Ovary (tissue), 9 donors: ENCODE data around the gene TP73. TPM values are rescaled to one million over a fixed set of nuclear protein-coding genes. Genes with fewer than 3 reads are reported as not detected.

Experiments used
- DNase-seq, 5 donors: peaks; one replicate each; pipeline ENCODE4 v3.0.0-alpha.2; 2019 to 2020
- H3K27ac ChIP-seq, 2 donors: fragments of 200-600 bp; one replicate each; pipeline versions ENCODE4 v1.5.1 to v1.8.0; 2019 to 2022
- H3K27me3 ChIP-seq: fragments of 200-600 bp; one replicate; pipeline ENCODE4 v1.8.0; 2022
- H3K36me3 ChIP-seq: fragments of 200-600 bp; sonication (generic); one replicate; pipeline ENCODE4 v1.5.1; 2019
- H3K4me1 ChIP-seq: one replicate; pipeline ENCODE4 v1.8.1; 2013; ENCODE audit warnings: mild to moderate bottlenecking, moderate library complexity; ENCODE audit not compliant: insufficient read depth
- H3K4me3 ChIP-seq: fragments of 200-600 bp; sonication (generic); one replicate; pipeline ENCODE4 v1.5.1; 2017
- H3K9me3 ChIP-seq, 2 donors: fragments of 200-600 bp in 1 of 2; sonication (generic) in 1 of 2; one replicate each; pipeline versions ENCODE4 v1.5.1 to v1.8.1; 2013 to 2019; ENCODE audit warnings: mild to moderate bottlenecking in 1 of 2, moderate library complexity in 1 of 2
- EP300 ChIP-seq: sonication (generic); formaldehyde crosslinking; IDR thresholded peaks from one replicate; pipeline ENCODE4 v1.6.1; 2017; ENCODE audit warnings: antibody characterized with exemption
- POLR2A ChIP-seq: fragments of 450-650 bp; IDR thresholded peaks from one replicate; pipeline ENCODE4 v1.6.1; 2017; ENCODE audit warnings: antibody characterized with exemption, mild to moderate bottlenecking, moderate library complexity
- WGBS, 3 donors: extraction: QIAGEN DNeasy Blood & Tissue Kit in 1 of 3; methylation state at CpG; one replicate each; pipeline versions ENCODE4 v1.1.5 to v1.1.7; 2013 to 2017; 5-methylcytosine and 5-hydroxymethylcytosine counted together
- intact Hi-C, 4 donors: fragments of 100-400 bp; cut with DNase I; formaldehyde crosslinking; loops; one replicate each; pipeline versions ENCODE4 v1.11.0 to v1.15.1; 2022 to 2023
- polyA plus RNA-seq, 2 donors: library from polyadenylated mRNA; stranded (reverse); fragments of 200-250 nt in 1 of 2; fragments of 350-450 nt in 1 of 2; fragmentation: Illumina TruSeq in 1 of 2; extraction: RNeasy Lipid Tissue Mini Kit (QIAGEN cat#74804) in 1 of 2; gene quantifications; one replicate each; pipeline ENCODE4 v1.2.3, GENCODE V29; 2013 to 2014
- total RNA-seq, 7 donors: library from RNA; depleted of rRNA in 2 of 7; stranded (reverse); fragments of >200 nt in 2 of 7; fragmentation: NEBNext Ultra II Directional in 3 of 7; extraction: Animal tissue kit (Norgen Biotek cat#: 25700) in 3 of 7; gene quantifications; one replicate each; pipeline versions ENCODE4 v1.1.0 to v1.2.4, GENCODE V29; 2016 to 2023
- TF ChIP-seq, protein P1 (sequence below), 3 donors: fragments of 450-650 bp in 2 of 3; fragments of 200-600 bp in 1 of 3; IDR thresholded peaks; one replicate each; pipeline versions ENCODE4 v1.5.1 to v1.8.0; 2016 to 2022; ENCODE audit warnings: antibody characterized with exemption in 3 of 3, mild to moderate bottlenecking in 1 of 3
- donor health status: DM: no; HTN: no; CAD: no; lungs with moderate emphysema.
- donor health status: DM: no; HTN: no; CAD: no.
- donor health status: Bipolar disorder and iron deficiency.
- donor health status: DM: yes; HTN: yes; CAD: no.
- donor health status: DM: no; HTN: no; CAD: no.
- donor health status: DM: yes; HTN: yes; CAD: no.

Gene TP73
- total and polyA plus RNA-seq, 9 donors, result 0.03 to 7.5 (median 0.42) TPM

GRCh38 chr1:3630161-3630611, 22.1 kb upstream of the TP73 start:
- intact Hi-C loops, result no loop called here
- no peak for TF ChIP-seq POLR2A
- TF ChIP-seq, protein P1, sequence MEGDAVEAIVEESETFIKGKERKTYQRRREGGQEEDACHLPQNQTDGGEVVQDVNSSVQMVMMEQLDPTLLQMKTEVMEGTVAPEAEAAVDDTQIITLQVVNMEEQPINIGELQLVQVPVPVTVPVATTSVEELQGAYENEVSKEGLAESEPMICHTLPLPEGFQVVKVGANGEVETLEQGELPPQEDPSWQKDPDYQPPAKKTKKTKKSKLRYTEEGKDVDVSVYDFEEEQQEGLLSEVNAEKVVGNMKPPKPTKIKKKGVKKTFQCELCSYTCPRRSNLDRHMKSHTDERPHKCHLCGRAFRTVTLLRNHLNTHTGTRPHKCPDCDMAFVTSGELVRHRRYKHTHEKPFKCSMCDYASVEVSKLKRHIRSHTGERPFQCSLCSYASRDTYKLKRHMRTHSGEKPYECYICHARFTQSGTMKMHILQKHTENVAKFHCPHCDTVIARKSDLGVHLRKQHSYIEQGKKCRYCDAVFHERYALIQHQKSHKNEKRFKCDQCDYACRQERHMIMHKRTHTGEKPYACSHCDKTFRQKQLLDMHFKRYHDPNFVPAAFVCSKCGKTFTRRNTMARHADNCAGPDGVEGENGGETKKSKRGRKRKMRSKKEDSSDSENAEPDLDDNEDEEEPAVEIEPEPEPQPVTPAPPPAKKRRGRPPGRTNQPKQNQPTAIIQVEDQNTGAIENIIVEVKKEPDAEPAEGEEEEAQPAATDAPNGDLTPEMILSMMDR (IDR thresholded peaks at IDR 0.05), result no peak
- TF ChIP-seq EP300, result no peak
- Histone ChIP-seq H3K4me1 (peaks cover 3% of the 10 kb centered on the region), H3K36me3 (no peaks in the 10 kb centered on the region), H3K27me3 (no peaks in the 10 kb centered on the region), H3K27ac (no peak overlapping the region), H3K9me3 (no peaks in the 10 kb centered on the region), H3K4me3 (no peak overlapping the region)
- DNase-seq, result no peak
- WGBS, 3 donors, result 65 to 70% (median 66%) methylated on average over 11 of the region's 11 CpGs

DNA sequence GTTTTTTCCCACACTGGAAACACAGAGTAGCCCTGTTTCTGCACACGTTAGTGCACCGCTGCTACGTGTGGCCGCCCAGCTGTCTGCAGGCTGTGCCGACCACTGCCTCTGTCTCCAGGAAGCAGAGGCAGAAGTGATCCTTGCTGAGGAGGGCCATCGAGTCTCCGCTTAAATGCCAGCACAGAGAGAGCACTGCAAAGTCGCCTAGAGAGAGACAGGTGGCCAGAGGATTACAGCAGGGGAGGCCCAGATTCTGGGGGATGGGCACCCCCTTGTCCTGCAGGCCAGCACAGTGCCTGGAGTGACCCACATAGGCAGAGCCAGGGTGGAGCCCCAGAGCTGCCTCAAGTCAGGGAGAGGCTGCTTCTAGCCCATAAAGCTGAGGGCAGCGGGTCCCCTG, 21.4 kb upstream of the TP73 start:
- no peaks in the 10 kb centered on the region for H3K4me1 ChIP-seq
- no peak overlapping the region for H3K27ac ChIP-seq
- H3K4me3 ChIP-seq, result no peak overlapping the region
- no peaks in the 10 kb centered on the region for H3K9me3 ChIP-seq
- no peaks in the 10 kb centered on the region for H3K27me3 ChIP-seq
- H3K36me3 ChIP-seq, result no peaks in the 10 kb centered on the region
- no peak for DNase-seq
- TF ChIP-seq, protein P1 (IDR thresholded peaks at IDR 0.05), result no peak
- TF ChIP-seq POLR2A (no peak), EP300 (no peak)
- intact Hi-C loops, result no loop called here
- WGBS, 3 donors, result 68 to 78% (median 70%) methylated on average over 9 of the region's 9 CpGs

- H3K9me3 ChIP-seq, result no peaks in the 10 kb centered on the region
- no peaks in the 10 kb centered on the region for H3K36me3 ChIP-seq
- H3K4me3 ChIP-seq, result no peak overlapping the region
- intact Hi-C loops, result no loop called here
- H3K27ac ChIP-seq, result no peak overlapping the region
- no peaks in the 10 kb centered on the region for H3K4me1 ChIP-seq
- DNase-seq, result no peak
- 80 to 86% (median 84%) methylated on average over 36 of the region's 36 CpGs for WGBS, 3 donors
- TF ChIP-seq EP300, result no peak
- TF ChIP-seq POLR2A, result no peak
- TF ChIP-seq, protein P1 (IDR thresholded peaks at IDR 0.05), result no peak
- no peaks in the 10 kb centered on the region for H3K27me3 ChIP-seq
These were observed 20.7 kb upstream of the TP73 start for GRCh38 chr1:3631320-3632260.

GRCh38 chr1:3632298-3632697, 20.0 kb upstream of the TP73 start:
- intact Hi-C loops, result no loop called here
- H3K4me3 ChIP-seq, result no peak overlapping the region
- TF ChIP-seq POLR2A, result no peak
- TF ChIP-seq EP300, result no peak
- TF ChIP-seq, protein P1 (IDR thresholded peaks at IDR 0.05), result no peak
- no peak overlapping the region for H3K27ac ChIP-seq
- WGBS, 3 donors, result 90 to 94% (median 93%) methylated on average over 17 of the region's 17 CpGs
- DNase-seq, result no peak
- no peaks in the 10 kb centered on the region for H3K36me3 ChIP-seq
- no peaks in the 10 kb centered on the region for H3K27me3 ChIP-seq
- no peaks in the 10 kb centered on the region for H3K9me3 ChIP-seq
- no peaks in the 10 kb centered on the region for H3K4me1 ChIP-seq
